ENCODE data around the gene MAML3.
"Not testable (repeated sequence)": the region's sequence is repeated elsewhere in the genome, so short reads cannot be mapped to it uniquely, and the experiment has no call there.

MAML3 gene

DNA sequence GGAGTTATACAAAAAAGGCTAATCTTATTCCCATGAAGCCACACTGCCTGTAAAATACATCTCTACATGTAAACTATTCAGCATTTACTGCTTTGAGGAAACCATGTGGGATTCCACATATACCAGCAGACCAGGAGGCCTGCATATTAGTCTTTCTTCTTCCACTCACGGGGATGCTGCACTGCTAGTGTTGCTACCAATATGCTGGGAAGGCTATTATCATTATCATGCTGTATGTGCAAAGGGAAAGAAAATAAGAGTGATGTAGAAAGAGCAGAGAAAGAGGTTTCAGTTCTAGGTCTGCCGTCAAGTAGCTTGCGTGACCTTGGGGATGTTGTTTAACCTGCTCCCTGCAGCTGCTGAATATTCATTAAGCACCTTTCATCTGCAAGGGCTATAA is 427.4 kb downstream of the MAML3 start:
- DNase-seq (ENCODE audit: low read depth): no peak

DNA sequence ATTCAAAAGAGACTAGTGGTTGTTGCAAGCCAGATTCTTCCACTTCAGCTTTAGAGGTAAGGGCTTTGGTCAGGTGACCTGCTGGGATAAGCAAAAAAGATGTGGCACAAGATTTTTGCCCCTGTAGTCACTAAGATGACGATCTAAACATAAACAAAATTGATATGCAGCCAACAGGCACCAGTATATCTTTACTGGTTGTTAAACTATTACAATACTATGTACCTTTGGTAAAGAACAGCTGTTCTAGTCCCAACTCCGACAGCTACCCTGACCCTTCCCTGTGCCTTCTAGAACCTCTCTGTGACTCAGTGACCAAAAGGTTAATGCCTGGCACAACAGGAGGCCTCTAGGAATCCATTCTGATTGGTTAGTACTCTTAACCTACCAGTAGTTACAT is 428.7 kb downstream of the MAML3 start:
- no peak for DNase-seq (ENCODE audit: low read depth)

DNA sequence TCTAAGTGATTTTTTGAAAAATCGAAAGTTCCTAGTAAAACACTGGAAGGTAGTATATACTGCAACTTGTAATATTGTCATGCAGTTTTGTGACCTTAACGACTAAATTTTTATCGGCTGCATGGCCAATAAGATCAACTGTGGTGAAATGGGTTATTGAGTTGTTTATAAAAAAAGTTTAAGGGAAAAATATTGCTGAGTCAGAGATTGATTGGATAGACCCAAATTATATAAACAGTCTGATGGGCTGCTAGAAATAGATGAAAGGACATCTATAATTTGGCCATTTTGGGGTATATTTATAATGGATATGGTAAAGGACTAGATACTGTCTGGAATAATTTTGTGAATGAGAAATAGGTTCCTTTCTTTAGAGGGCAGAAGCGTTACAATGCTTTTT is 432.2 kb downstream of the MAML3 start:
- no peak for DNase-seq (ENCODE audit: low read depth)

DNA sequence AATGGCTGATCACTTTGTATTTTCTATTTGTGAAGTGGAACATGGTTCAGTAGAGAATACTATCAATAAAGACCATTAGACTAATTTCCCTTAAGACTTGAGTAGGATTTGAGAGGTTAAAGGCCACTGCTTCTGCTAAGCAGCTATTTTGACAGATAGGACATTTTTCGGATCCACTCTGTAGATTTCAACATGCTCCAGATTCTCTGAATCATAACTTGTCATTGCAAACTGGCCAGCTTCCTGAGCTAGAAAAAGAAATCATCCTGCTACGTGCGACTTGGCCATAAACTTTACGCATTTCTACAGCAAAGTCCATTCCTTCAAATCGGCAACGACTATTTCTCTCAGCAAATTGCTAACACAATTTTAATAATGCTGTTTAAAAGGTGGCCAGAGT is 433.2 kb downstream of the MAML3 start:
- no peak for DNase-seq (ENCODE audit: low read depth)

DNA sequence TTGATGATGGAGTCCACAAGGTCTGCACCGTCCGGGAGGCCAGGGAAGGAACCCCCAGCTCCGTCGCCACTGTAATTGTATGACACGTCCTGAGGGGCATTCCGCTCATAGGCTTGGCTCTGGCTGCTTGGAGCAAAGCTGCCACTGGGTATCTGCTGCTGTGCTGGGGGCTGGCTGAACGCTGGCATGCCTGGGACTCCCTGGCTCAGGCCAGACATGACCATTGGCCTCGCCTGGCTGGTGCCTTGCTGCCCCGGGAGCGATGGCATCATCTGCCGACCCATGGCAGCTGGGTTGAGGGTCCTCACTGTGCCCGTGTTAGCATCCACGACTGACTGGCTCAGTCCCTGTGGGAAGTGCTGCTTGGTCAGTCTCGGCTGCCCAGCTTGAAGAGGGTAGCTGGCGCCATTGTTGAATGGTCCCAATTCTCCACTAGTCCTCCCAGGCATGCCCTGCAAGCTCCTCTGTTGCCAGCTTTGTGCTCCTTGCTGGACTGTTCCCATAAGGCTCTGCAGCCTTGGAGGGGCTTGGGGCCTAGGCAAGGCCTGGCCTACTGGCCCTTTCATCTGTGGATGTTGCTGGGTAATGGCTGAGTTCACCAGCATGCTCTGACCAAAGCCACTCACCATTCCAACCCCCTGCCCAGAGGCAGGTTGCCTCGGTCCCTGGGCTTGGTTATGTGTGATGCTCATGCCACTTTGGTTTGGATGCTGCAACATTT is 434.4 kb downstream of the MAML3 start:
- DNase-seq (ENCODE audit: low read depth): no peak

DNA sequence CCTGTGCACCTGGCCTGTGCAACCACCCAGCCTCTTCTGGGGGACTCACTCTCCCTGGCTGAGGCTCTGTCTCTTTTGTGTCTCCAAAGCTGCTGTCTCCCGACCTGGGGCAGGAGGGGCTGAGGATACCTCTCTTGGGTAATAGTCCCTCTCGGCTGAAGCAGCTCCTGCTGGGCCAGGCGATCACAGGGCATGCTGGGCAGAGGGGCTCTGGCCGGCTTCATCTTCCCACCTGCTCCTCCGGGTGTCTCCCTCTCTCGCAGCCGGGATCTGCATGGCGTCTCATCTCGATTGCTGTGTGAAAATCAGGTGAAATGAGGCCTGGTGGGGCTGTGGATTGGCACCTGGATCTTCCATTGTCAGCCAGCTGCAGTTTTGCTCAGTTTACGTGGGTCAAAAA is 435.2 kb downstream of the MAML3 start:
- no peak for DNase-seq (ENCODE audit: low read depth)

DNA sequence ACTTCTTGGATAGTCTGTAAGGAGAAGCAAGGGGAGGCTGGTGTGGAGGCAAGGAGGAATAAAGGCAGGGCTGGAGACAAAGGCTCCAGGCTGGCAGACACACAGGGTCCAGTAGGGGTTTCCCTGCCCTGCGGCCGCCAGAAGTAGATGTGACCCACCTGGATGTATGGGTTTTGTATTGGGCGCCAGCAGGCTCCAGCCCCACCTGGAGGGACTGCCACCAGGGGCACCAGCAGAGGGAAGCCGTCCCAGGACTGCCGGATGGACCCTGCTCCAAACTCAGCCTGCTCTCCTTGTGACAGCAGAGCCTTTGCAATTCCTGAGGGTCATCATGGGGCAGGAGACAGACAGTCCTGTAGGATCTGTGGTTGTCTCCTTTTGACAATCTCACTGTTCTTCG is 435.6 kb downstream of the MAML3 start:
- DNase-seq (ENCODE audit: low read depth): no peak

DNA sequence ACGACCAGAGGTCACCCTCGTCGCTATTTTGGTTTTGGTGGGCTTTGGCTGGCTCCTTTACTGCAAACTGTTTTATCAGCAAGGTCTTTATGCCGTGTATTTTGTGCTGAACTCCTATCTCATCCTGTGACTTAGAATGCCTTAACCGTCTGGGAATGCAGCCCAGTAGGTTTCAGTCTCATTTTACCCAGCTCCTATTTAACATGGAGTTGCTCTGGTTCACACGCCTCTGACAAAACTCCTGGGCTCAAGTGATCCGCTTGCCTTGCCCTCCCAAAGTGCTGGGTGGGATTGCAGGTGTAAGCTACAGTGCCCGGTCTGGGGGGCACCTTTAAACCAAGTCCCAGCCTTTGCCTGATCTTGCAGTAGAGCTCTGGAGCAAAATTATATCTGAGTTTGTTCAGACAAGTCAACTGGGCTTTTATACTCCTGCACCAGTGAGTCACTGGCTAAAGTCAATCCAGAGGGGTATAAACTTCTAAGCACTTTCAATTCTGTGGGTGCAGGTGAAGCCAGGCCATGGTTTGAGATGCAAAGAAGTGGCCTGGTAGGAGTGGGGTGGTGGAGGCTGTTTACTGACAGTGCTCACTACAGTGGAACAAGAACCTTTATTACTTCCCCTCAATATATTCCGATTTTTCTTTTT is 438.1 kb downstream of the MAML3 start:
- DNase-seq (ENCODE audit: low read depth): no peak

DNA sequence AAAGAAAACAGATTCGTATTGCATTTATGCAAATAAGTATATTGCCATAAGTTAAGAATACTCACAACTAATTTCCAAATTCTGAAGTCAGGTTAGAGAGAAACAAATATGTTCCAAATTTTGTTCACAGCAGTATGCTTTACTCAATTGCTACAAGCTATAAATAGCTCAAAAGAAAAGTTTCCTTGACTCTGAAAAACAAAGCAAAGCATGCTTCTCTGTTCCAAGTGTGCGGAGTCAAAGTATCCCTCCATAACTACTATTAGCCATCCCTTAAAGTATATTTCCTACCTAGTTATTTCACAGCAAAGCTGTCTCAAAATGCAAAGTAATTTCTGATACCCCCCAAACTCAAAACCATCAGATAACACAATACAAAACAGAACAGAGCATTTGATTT is 441.1 kb downstream of the MAML3 start:
- DNase-seq (ENCODE audit: low read depth): no peak

DNA sequence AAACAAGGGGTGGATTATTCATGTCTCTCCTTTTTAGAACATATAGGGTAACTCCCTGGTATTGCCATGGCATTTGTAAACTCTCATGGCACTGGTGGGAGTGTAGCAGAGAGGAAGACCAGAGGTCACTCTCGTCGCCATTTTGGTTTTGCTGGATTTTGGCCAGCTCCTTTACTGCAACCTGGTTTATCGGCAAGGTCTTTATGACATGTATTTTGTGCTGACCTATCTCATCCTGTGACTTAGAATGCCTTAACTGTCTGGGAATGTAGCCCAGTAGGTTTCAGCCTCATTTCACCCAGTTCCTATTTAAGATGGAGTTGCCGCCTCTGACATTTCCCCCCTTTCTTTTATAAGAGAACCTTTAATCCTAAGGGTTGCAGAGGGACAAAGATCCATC is 442.5 kb downstream of the MAML3 start:
- DNase-seq (ENCODE audit: low read depth): no peak

DNA sequence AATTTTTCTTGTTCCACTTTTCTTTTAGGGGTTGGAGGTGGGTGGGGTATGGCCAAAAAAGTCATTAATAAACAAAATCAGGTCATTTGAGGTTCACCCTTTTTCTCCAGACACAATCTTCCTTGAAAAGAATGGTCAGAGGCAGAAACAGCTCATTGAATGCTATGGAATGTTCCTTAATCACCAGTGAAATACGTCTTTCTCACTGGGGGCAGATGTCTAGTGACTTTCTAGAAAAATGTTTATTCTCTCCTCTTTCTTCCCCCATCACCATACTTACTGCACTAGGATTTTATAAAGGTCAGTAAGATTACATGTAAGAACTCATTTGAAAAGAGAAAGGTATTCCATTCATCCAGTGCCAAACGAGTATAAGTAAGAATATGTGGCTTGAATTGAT is 443.9 kb downstream of the MAML3 start:
- no peak for DNase-seq (ENCODE audit: low read depth)

DNA sequence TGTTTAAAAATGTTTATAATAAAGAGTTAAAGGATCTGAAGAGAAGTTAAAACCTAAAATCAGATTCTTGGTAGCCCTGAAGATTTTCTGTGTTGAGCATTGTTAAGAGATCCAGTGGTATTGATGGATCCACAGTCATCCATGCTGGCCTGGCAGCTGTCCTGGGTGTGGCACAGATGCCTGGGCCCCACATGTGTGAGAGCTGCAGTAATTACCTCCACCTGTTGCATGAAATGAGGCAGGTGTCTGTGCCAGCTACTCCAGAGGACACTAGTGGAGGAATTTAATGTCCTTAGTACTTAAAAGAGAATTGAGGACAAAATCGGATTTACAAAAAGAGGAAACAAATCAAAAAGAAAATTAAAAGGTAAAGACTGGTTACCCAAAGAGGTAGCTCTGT is 444.3 kb downstream of the MAML3 start:
- DNase-seq (ENCODE audit: low read depth): no peak

DNA sequence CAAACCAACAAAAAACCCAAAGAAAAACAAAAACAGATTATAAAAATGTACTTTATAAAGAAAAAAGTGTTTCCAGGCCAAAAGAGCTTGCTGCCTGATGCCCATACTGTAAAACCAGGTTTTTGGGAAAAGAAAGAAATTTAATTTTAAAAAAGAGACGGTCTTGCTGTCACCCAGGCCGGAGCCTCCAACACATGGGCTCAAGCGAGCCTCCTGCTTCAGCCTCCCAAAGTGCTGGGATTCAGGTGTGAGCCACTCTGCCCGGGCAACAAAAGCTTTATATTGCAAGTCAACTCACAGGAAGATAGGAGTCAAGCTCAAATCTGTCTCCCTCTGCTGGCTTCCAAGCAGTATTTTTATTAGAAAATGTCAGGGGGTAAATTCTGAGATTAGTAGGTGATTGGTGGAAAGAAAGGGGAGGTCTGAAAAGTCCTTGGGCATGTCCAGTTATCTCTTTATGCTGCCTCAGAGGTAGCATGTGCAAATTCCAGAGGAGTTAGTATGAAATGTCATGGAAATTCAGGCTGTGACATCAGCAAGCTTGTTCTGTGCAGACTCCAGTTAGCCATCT is 449.0 kb downstream of the MAML3 start:
- no peak for DNase-seq (ENCODE audit: low read depth)

DNA sequence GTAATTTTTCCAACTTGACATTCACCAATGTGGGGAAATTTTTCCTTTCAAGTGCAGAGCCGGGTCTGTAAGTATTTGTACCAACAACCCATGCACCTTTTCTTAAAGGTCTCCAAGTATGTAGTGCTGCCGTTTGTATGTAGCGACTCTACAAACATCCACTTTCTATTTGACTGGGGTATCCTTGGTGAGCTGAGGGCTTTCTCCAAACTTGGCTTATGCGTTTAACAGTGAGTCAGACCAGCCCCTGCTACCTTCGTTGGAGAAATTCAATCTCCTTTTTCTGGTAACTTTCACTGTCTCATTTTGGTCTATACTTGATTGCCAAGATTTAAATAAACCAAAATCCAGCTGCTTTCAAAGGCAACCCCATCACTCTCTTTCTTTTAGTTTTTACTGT is 453.4 kb downstream of the MAML3 start:
- DNase-seq (ENCODE audit: low read depth): no peak

DNA sequence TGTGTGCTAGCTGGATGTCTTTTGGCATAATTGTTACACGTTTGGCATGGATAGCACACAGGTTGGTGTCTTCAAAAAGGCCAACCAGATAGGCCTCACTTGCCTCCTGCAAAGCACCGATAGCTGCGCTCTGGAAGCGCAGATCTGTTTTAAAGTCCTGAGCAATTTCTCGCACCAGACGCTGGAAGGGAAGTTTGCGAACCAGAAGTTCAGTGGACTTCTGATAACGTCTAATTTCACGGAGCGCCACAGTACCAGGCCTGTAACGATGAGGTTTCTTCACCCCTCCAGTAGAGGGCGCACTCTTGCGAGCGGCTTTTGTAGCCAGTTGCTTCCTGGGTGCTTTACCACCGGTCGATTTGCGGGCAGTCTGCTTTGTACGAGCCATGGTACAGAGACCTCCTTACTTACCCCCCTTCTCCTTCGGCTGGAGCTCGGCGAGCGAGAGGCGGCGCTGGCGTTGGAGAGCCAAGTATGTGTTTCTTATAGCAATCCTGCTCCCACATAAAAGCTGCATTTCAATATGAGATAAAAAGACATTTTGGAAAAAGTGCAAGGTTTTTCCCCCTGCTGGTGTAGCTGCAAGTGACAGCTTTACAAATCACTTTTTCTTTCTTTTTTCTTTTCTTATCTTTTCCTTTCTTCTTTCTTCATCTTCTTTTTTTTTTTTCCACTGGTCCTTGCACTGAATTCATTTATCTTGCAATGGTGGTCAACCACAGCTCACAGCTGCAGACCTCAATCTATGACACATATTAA is 455.6 kb downstream of the MAML3 start:
- not testable (repeated sequence) for DNase-seq (ENCODE audit: low read depth)

DNA sequence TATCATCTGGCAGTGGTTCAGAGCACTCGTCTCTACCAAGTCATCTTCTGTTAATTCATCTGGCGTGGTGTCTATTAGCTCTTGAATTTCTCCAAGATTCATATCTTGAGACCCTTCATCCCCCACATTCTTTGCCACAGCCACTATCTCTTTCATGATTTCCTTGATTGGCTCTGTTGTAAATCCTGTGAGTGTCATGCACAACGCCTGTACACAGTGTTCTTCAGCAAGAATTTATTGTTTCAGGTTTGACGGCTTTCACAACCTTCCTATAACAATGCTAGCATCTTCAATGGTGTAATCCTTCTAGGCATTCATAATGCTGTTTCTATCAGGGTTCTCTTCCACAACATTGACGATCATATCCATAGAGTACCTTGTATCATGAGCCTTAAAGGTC is 457.5 kb downstream of the MAML3 start:
- no peak for DNase-seq (ENCODE audit: low read depth)

DNA sequence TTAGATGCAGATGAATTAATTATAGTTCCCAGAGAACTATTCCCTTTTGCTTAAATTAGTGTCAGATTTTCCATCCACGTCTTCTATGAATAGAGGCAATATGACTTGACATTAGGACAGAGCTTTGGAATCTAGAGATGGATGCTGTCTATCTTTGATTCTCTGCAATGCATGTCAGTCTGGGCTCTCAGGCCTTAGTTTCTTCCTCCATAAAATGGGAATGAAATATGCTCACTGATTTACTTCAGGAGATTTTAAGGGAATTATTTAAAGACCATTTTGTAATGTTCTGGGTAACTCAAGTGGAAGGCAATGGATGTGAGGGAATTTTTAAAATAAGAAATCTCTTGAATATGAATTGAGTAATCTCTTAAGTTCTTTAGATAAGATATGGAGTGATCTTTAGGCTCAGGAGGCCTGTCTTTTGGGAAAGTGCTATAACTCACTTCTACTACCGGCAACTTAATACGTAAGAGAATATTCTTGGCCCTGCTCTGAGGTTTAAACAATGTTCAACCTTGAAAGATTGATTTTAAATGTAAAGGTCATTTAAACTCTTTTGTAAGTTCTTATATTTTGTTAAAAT is 459.4 kb downstream of the MAML3 start:
- DNase-seq (ENCODE audit: low read depth): no peak

DNA sequence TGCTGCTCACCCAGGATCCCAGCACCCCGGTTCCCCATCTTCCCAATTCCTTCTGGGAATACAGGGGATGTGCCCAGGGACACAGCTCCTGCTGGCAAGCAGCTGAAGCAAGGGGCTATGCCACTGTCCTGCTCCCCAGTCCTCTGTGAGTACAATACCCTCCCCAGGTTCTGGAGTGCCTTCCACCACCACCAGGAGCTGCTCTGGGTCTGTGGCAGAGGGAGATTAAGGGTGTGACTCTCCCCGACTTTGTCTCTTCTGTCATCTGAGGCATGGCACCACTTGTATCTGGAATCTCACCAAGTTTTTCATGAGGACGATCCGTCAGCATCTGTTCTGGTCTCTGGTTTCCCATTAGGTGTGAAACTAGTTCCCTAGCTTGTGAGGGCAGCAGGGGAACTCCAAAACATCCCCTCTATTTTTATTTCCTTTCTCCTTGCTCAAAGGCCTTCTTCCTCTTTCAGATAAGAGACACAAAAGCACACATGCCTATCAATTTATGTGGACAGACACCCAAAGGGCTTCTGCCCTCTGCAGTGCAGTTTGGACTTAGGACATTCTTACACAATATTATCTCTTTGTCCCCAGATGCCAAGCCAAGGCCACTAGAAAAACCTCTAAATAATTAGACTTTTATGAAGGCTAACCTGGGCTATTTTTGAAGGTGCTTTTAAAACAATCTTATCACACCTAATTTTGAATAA is 461.5 kb downstream of the MAML3 start:
- DNase-seq (ENCODE audit: low read depth): no peak

DNA sequence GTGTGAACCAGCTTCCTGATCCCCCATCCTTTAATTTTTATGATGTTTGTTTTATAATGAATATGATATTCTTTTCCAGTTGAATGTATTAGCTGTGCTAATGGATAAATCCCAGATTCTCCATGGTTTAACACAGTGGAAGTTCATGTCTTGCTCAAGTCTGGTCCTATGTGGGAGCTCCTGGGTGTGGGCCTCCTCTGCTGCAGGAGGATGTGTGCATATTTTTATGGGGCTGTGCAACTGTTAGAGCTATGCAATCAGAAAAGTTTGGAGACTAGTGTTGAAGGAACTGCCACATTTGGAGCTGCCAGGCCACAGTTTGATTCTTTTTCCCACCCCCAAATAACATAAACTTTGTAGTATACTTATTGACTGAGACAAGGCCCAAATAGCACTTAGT is 463.6 kb downstream of the MAML3 start:
- DNase-seq (ENCODE audit: low read depth): no peak

DNA sequence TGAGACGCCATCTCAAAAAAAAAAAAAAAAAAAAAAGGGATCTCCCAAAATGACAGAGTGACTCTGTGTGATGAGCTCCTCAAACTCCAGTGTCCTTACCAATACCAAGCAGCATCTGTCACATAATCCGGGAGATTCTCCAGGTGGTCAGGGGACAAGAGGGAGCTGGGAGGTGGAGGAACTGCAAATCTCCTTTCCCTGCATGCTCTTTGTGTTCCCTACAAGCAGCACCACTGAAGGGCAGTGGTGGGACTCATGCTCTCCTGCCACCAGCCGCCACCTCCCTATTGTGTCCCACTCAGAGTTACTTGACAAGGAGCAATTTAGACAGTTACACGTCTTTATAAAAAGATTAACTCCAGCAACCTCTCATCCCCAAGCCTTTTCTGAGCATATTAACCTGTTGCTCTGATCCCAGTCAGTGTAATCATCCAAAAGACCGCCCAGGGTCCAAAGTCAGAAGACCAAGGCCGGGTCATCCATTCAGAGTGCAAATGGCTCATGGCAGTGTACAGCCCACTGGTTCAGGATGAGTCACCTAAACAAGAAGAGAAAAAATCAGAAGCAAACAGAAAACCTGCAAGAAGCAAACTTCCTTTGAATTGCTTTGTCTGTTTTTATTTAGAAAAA is 464.8 kb downstream of the MAML3 start:
- DNase-seq (ENCODE audit: low read depth): no peak

DNA sequence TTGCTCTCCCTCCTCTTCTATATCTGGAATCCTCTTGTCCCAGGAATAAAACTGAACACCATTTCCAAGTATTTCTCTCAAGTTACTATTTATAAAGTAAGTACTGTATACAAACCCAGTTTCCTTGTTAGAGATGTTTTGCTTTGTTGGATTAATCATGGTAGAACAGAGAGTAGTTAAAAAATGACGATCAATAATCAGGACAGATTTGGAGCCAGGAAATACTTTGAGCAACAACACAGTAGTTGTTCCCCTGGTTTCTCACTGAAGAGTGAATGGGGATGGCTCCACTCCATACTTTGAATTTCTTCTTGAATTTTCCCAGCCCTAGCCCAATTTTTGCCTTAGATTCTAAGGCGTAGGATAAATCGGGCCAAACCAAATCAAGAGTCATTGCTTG is 467.0 kb downstream of the MAML3 start:
- DNase-seq (ENCODE audit: low read depth): no peak

DNA sequence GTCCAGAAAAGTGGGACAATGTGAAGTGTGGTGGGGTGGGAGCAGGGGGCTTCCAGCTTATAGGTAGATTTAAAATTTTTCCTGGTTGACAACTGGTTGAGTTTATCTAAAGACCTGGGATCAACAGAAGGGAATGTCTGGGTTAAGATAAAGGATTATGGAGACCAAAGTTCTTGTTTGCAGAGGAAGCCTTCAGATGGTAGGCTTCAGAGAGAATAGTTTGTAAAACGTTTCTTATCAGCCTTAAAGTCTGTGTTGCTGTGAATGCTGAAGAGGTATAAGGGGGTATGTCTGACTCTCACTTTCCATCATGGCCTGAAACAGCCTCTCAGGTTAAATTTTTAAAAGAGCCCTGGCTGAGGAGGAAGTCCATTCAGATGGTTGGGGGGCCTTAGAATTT is 467.9 kb downstream of the MAML3 start:
- DNase-seq (ENCODE audit: low read depth): no peak

Data from GM04503 (cell line).